GM10248 (cell line): ENCODE measurements around the gene NKX3-2.
"Not testable (repeated sequence)": the region's sequence is repeated elsewhere in the genome, so short reads cannot be mapped to it uniquely, and the experiment has no call there.

Experiments
- CTCF ChIA-PET: fragments of 300-600 bp; sonication (Branson Sonifier 250); formaldehyde crosslinking; extraction: SDS; loops from one replicate; lab custom pipeline; 2021; ENCODE audit warnings: antibody characterized with exemption; lab: Yijun Ruan, JAX
- POLR2A ChIA-PET: fragments of 350-650 bp; sonication (Branson Sonifier 250); formaldehyde crosslinking; extraction: SDS; loops from one replicate; lab custom pipeline; 2020; ENCODE audit warnings: antibody characterized with exemption; lab: Yijun Ruan, JAX
- DNase-seq: peaks from one replicate; pipeline ENCODE4 v3.0.0; 2012; ENCODE audit errors: extremely low spot score
- CTCF ChIP-seq: IDR thresholded peaks from 2 replicates; pipeline ENCODE4 v1.5.1; 2012; ENCODE audit warnings: mild to moderate bottlenecking, low read depth; ENCODE audit errors: extremely low read depth, missing control alignments, control extremely low read depth

Gene NKX3-2

GRCh38 chr4:13577660-13578059, 33.4 kb upstream of the NKX3-2 start:
- TF ChIP-seq CTCF = no peak
- no peak for DNase-seq
- ChIA-PET POLR2A (no interaction called here), CTCF (interaction anchor here (1.6 kb wide), 1 partner anchor 14 kb away, joined by 5 read pairs; no protein-coding TSS in a partner anchor)

- ChIA-PET POLR2A (no interaction called here), CTCF (interaction anchor here (1.4 to 1.9 kb wide), 2 partner anchors 9 to 12 kb away, joined by 4 to 5 read pairs; no protein-coding TSS in a partner anchor)
- no peak for DNase-seq
- TF ChIP-seq CTCF = no peak
These were observed 26.6 kb upstream of the NKX3-2 start for GRCh38 chr4:13570916-13571315.

- DNase-seq = no peak
- ChIA-PET CTCF (no interaction called here), POLR2A (no interaction called here)
- no peak for TF ChIP-seq CTCF
These were observed 22.8 kb upstream of the NKX3-2 start for GRCh38 chr4:13567125-13567524.

GRCh38 chr4:13562876-13563275, 18.6 kb upstream of the NKX3-2 start:
- ChIA-PET POLR2A (no interaction called here), CTCF (interaction anchor here (1.3 to 2.1 kb wide), 4 partner anchors 15 to 834 kb away, joined by 3 to 6 read pairs (median 4); no protein-coding TSS in a partner anchor)
- TF ChIP-seq CTCF = no peak
- no peak for DNase-seq

GRCh38 chr4:13561673-13562072, 17.4 kb upstream of the NKX3-2 start:
- ChIA-PET CTCF (interaction anchor here (0.8 to 1.8 kb wide), 7 partner anchors 9 to 832 kb away, joined by 3 to 7 read pairs (median 4); no protein-coding TSS in a partner anchor), POLR2A (no interaction called here)
- TF ChIP-seq CTCF = no peak
- no peak for DNase-seq

- CTCF ChIA-PET = interaction anchor here (1.3 kb wide), 1 partner anchor 57 kb away, joined by 3 read pairs; no protein-coding TSS in a partner anchor
- POLR2A ChIA-PET, DNase-seq: not testable (repeated sequence)
These were observed 15.8 kb upstream of the NKX3-2 start for GRCh38 chr4:13560111-13560510.

GRCh38 chr4:13559413-13559812, 15.1 kb upstream of the NKX3-2 start:
- ChIA-PET CTCF (interaction anchor here (1.3 kb wide), 1 partner anchor 58 kb away, joined by 3 read pairs; no protein-coding TSS in a partner anchor), POLR2A (no interaction called here)
- no peak for DNase-seq
- no peak for TF ChIP-seq CTCF
